GM18505 (cell line): ENCODE measurements around the gene PTPN6.

Source experiments
- ATAC-seq: cut with Tn5 transposase; IDR thresholded peaks from one replicate; pipeline ENCODE4 v1.9.1; 2021; ENCODE audit not compliant: unreplicated experiment
- POLR2A ChIP-seq: IDR thresholded peaks from 4 replicates; pipeline ENCODE4 v1.6.1; 2011; ENCODE audit warnings: borderline replicate concordance; ENCODE audit not compliant: insufficient read depth, insufficient read length; ENCODE audit errors: extremely low read depth

The PTPN6 gene

DNA sequence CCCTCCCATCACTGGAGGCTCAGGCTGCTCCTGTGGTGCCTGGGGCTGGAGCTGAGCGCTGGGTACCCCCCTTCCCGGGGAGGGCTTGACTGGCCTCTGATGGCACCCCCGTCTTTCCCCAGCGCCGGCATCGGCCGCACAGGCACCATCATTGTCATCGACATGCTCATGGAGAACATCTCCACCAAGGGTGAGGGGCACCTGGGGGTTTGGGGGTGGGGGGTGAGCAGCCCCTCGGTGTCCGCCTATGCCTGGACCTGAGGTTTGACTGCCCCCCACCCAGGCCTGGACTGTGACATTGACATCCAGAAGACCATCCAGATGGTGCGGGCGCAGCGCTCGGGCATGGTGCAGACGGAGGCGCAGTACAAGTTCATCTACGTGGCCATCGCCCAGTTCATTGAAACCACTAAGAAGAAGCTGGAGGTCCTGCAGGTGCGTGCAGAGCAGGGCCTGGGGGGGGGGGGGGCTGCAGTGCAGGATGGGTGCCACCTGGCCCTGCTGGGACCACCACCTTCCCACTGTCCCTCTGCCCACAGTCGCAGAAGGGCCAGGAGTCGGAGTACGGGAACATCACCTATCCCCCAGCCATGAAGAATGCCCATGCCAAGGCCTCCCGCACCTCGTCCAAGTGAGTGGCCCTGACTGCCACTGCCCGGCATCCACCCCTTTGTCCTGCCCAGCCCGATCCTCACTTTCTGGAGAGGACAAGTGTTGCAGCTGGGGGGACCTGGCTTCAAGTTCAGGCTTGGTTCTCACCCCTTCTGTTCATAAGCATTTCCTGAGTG is 8.8 kb downstream of the PTPN6 start:
- TF ChIP-seq POLR2A, result no peak
- ATAC-seq, result no peak

DNA sequence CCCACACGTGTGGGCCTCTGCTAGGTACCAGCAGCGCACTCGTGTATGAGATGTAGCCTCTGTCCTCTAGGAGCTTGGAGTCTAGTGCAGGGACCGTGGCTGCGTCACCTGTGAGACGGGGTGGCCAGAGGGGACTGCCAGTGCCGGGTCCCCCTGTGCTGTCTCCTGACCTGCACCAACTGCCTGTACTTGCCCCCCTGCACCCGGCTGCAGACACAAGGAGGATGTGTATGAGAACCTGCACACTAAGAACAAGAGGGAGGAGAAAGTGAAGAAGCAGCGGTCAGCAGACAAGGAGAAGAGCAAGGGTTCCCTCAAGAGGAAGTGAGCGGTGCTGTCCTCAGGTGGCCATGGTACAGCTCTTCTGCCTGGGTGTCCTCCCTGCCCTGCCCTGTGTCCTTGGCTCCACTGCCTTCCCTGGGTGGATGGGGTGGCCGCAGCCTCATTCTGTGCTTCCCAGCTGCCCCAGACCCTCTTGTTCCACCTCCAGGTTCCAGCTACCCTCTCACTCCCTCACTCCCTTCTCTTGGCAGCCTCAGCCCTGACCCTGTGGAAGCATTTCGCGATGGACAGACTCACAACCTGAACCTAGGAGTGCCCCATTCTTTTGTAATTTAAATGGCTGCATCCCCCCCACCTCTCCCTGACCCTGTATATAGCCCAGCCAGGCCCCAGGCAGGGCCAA is 9.6 kb downstream of the PTPN6 start:
- no peak for TF ChIP-seq POLR2A
- ATAC-seq, result no peak

DNA sequence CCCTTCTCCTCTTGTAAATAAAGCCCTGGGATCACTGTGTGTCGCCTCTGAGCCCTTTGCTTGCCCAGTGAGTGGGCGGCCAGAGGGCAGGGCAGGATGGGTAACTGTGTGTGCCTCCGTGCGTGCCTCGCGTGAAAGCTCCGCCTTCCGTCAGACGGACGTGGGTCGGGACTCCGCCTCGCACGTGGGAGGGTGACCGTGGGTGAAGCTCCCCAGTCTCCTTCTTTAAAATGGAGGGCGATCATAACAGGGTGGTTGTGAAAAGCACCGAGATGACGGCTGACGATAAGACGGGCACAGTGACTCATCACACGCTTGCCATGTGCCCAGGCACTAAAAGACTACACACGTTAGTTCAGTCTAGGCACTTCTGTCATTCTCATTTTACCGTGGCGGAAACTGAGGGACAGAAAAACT is 10.1 kb downstream of the PTPN6 start:
- TF ChIP-seq POLR2A, result peak; percentile 45
- ATAC-seq, result no peak

- no peak for ATAC-seq
- TF ChIP-seq POLR2A, result peak; percentile 46
Observed at GRCh38 chr12:6961695-6962284, 10.6 kb downstream of the PTPN6 start.

GRCh38 chr12:6962285-6963015 is 11.3 kb downstream of the PTPN6 start:
- no peak for ATAC-seq
- peak; percentile 28 for TF ChIP-seq POLR2A

DNA sequence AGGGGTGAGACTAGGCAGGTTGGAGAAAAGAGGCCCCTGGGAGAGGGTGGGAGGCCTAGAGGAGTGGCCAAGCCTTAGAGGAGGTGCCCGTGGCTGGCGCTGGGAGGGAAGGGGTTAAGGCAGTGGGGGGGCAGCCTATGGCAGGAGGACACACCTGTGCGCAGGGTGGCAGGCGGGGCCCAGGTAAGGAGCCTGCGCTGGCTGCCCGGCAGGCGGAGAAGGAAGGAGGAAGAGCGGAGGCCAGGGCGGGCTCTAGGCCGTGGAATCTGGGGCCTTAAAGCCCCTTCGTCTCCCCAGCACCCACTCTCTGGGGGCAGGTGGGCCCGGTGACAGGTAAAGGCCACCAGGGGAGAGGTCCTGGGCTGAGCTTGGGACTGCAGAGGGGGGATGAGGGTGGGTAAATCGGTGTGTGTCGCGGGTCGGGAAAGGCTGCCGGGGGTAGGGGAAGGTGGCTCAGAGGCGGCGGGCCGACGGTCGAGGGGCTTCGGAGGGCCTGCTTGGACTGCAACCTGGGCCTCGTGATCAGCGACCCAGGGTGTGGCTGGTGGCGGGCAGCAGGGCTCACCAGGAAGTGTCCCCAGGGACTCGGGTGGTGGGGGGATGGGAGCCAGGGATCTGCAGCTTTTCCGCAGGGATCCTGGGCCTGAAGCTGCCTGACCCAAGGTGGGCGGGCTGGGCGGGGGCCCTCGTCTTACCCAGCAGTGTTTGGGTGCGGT is 12.0 kb downstream of the PTPN6 start:
- ATAC-seq, result no peak
- TF ChIP-seq POLR2A, result no peak

DNA sequence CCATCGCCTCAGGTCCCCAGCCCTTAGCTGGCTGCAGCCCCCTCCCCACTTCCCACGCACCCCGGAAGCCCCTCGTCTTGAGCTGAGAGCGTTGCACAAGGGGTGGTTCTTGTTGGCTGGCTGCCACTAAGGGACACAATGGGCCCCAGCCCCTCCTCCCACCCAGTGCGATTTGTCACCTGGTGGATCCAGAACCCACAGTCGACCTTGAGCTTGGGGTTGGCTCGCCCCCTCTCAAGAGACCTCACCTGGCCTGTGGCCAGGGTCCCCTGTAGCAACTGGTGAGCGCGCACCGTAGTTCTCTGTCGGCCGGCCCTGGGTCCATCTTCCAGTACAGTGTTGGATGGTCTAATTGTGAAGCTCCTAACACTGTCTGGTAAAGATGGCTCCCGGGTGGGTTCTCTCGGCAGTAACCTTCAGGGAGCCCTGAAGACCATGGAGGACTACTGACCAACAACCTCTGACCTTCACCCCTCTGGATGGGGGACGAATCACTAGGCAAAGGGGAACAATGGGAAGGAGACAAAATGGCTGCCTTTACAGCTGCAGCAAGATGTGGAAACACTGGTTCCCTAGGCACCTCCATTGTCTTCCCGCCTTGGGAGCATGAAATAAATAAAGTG is 12.7 kb downstream of the PTPN6 start:
- TF ChIP-seq POLR2A, result no peak
- no peak for ATAC-seq

DNA sequence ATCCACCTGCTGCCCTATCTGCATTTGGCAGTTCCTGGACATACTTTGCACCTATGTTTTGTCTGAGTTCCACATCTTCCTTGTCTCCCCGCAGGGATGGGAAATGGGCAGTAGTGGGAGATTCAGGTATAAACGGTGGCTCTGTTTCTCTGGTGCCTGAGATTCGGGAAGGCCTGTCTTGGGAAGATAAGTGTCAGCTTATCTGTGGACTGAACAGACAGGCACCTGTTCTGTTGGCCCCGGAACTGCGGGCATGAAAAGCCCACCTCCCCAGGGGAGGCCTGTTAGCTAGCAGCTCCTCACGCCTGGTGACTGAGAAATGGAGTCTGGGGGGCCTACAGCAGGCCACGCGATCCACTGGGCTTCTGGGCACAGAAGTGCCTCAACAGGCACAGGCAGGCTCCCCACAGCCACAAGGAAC is 13.5 kb downstream of the PTPN6 start:
- no peak for TF ChIP-seq POLR2A
- ATAC-seq, result no peak

DNA sequence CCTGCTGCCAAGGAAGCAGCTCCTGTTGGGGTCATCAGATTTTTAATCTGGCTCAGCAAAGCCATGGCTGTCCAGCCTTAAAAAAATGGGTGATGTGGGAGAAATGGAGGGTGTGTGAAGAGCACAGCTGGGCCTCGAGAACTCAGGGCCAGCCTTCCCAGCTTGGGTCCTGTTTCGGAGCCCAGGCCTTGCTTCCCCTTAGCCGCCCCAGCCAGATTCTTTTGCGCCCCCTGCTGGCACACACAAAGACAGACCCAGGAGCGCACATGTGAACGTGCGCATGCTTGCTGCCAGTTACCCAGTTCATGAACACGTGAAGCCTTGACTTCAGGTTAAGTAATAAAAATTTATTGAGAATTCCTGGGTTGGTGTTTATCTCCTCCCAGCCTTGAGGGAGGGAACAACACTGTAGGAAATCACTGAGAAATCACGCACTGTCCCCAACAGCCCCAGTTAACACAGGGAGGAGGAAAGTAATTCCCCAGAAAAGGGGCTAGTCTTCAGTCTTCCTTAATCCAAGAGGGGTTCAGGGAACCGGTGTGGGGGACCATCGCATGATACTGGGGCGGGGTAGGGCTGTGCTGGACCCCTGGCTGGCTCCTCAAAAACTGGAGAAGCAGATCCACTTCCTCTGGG is 14.0 kb downstream of the PTPN6 start:
- ATAC-seq, result peak; percentile 32

GRCh38 chr12:6965714-6966113 is 14.6 kb downstream of the PTPN6 start:
- TF ChIP-seq POLR2A, result no peak
- no peak for ATAC-seq

More for the DNA sequence above, 14.0 kb downstream of the PTPN6 start:
- no peak for TF ChIP-seq POLR2A

GRCh38 chr12:6966351-6966750 is 15.2 kb downstream of the PTPN6 start:
- no peak for TF ChIP-seq POLR2A
- no peak for ATAC-seq

DNA sequence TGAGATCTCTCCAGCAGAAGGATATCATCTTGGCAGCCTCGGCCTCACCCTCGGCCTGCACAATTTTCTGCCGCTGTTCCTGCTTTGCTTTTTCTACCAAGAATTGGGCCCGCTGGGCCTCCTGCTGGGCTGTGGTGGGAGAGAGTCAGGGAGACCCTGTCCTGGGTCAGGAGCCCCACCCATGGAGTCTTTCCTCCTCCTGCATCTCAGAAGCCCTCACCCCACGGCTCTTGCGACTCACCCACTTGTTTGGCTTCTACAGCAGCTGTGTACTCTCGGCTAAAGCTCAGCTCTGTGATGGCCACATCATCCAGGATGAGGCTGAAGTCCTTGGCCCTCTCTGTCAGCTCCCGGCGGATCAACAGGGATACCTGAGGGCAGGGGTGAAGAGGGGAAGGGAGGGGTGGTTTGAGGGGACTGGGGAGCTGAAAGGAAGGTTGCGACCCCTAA is 16.5 kb downstream of the PTPN6 start:
- ATAC-seq, result no peak
- no peak for TF ChIP-seq POLR2A
